ENCODE data around the gene LGR4.

- no peak for TF ChIP-seq CTCF (IDR thresholded peaks at IDR 0.05)
- TF ChIP-seq ZFX (IDR thresholded peaks at IDR 0.05; ENCODE audit: borderline replicate concordance) = no peak
Observed at GRCh38 chr11:27406498-27407354, 65.9 kb downstream of the LGR4 start.

Data from 22Rv1 (cell line).